H1 (cell line): ENCODE measurements around the gene PPARA. TPM values are rescaled to one million over a fixed set of nuclear protein-coding genes. Genes with fewer than 3 reads are reported as not detected.

Experiments used
- CTCF ChIA-PET: fragments of 300-600 bp; sonication (Branson Sonifier 250); formaldehyde crosslinking; loops from one replicate; lab custom pipeline; 2021; ENCODE audit not compliant: partially characterized antibody; lab: Charles Lee
- POLR2A ChIA-PET: fragments of 300-600 bp; sonication (Branson Sonifier 250); formaldehyde crosslinking; loops from one replicate; lab custom pipeline; 2021; ENCODE audit warnings: inconsistent platforms; ENCODE audit not compliant: partially characterized antibody; lab: Charles Lee
- DNase-seq, 2 experiments: peaks; one replicate each; pipeline versions ENCODE4 v3.0.0 to v3.0.0-alpha.2; 2010 to 2022; ENCODE audit warnings: low spot score in 2 of 2, low read depth in 1 of 2, mixed read lengths in 1 of 2
- FAIRE-seq: peaks from 2 replicates; lab custom pipeline; 2011; peaks lifted over from hg19 to GRCh38; lab: Jason Lieb, UNC
- H2AFZ ChIP-seq: 2 replicates; pipeline ENCODE4 v1.8.1; 2012; ENCODE audit warnings: low read length, inconsistent platforms
- H2AK5ac ChIP-seq: 2 replicates; pipeline ENCODE4 v1.6.1; 2013; ENCODE audit warnings: low read depth, low read length
- H2BK120ac ChIP-seq: replicated peaks from 2 replicates; pipeline ENCODE3; 2013; ENCODE audit warnings: low read depth, low read length, inconsistent platforms
- H2BK12ac ChIP-seq: 2 replicates; pipeline ENCODE4 v1.6.1; 2013; ENCODE audit warnings: low read depth, low read length
- H2BK15ac ChIP-seq: 2 replicates; pipeline ENCODE4 v1.6.1; 2013; ENCODE audit warnings: low read length
- H2BK20ac ChIP-seq: 2 replicates; pipeline ENCODE4 v1.6.1; 2013; ENCODE audit warnings: low read length
- H2BK5ac ChIP-seq: 2 replicates; pipeline ENCODE4 v1.6.1; 2013; ENCODE audit warnings: low read depth, low read length
- H3K14ac ChIP-seq: 2 replicates; pipeline ENCODE4 v1.6.1; 2013; ENCODE audit warnings: inconsistent platforms; ENCODE audit not compliant: insufficient read length
- H3K18ac ChIP-seq: 2 replicates; pipeline ENCODE4 v1.6.1; 2013; ENCODE audit warnings: low read length; ENCODE audit errors: extremely low read depth
- H3K23ac ChIP-seq: 2 replicates; pipeline ENCODE4 v1.6.1; 2013; ENCODE audit warnings: inconsistent platforms; ENCODE audit not compliant: insufficient read length
- H3K23me2 ChIP-seq: 2 replicates; pipeline ENCODE4 v1.6.1; 2013; ENCODE audit warnings: low read depth, low read length
- H3K27ac ChIP-seq: 2 replicates; pipeline ENCODE4 v1.6.1; 2011; ENCODE audit warnings: low read depth, low read length, inconsistent platforms
- H3K27me3 ChIP-seq, 4 experiments: replicated peaks in 1 of 4; 1 replicate in 1 of 4; 2 replicates in 3 of 4; pipeline versions ENCODE4 v1.6.1 to v1.8.1; 2011 to 2013; ENCODE audit warnings: low read length in 3 of 4, mild to moderate bottlenecking in 3 of 4, inconsistent platforms in 2 of 4, mixed read lengths in 2 of 4, moderate library complexity in 1 of 4; ENCODE audit not compliant: control insufficient read depth in 3 of 4, insufficient read depth in 3 of 4; ENCODE audit errors: extremely low read depth in 1 of 4
- H3K36me3 ChIP-seq, 4 experiments: 2 replicates each; pipeline versions ENCODE4 v1.6.1 to v1.8.1; 2011 to 2013; ENCODE audit warnings: mild to moderate bottlenecking in 4 of 4, low read length in 3 of 4, moderate library complexity in 2 of 4, control low read depth in 1 of 4, inconsistent platforms in 1 of 4; ENCODE audit not compliant: insufficient read depth in 4 of 4, control insufficient read depth in 2 of 4
- H3K4ac ChIP-seq: replicated peaks from 2 replicates; pipeline ENCODE3; 2013; ENCODE audit warnings: low read length, low read depth, mixed read lengths, inconsistent platforms; ENCODE audit not compliant: insufficient read length
- H3K4me1 ChIP-seq, 4 experiments: replicated peaks in 1 of 4; 1 replicate in 1 of 4; 2 replicates in 3 of 4; pipeline versions ENCODE4 v1.6.1 to v1.8.1; 2011 to 2013; ENCODE audit warnings: low read length in 3 of 4, inconsistent platforms in 2 of 4, mixed read lengths in 1 of 4; ENCODE audit not compliant: insufficient read depth in 4 of 4, control insufficient read depth in 3 of 4
- H3K4me2 ChIP-seq, 2 experiments: 2 replicates each; pipeline versions ENCODE4 v1.6.1 to v1.8.1; 2011 to 2013; ENCODE audit warnings: low read depth in 2 of 2, low read length in 2 of 2, control low read depth in 1 of 2, inconsistent platforms in 1 of 2, mild to moderate bottlenecking in 1 of 2; ENCODE audit not compliant: insufficient read depth in 1 of 2
- H3K4me3 ChIP-seq, 4 experiments: fragments of 200-600, 300-600 bp in 1 of 4; sonication (generic), shearing (Covaris generic), sonication (Bioruptor Twin) in 1 of 4; 2 replicates each; pipeline versions ENCODE4 v1.5.1 to v1.8.1; 2011 to 2016; ENCODE audit warnings: low read length in 4 of 4, low read depth in 3 of 4, control low read depth in 2 of 4, inconsistent platforms in 2 of 4, mild to moderate bottlenecking in 2 of 4, mixed read lengths in 1 of 4, moderate library complexity in 1 of 4; ENCODE audit not compliant: insufficient read depth in 2 of 4; ENCODE audit errors: extremely low read depth in 1 of 4
- H3K56ac ChIP-seq: replicated peaks from 2 replicates; pipeline ENCODE3; 2013; ENCODE audit warnings: low read depth, mild to moderate bottlenecking, mixed read lengths, low read length, inconsistent platforms; ENCODE audit not compliant: insufficient read length
- H3K79me1 ChIP-seq: 2 replicates; pipeline ENCODE4 v1.6.1; 2013; ENCODE audit warnings: low read depth, low read length, control low read depth
- H3K79me2 ChIP-seq, 2 experiments: 2 replicates each; pipeline versions ENCODE4 v1.6.1 to v1.8.1; 2012 to 2013; ENCODE audit warnings: low read length in 2 of 2, mild to moderate bottlenecking in 2 of 2, inconsistent platforms in 1 of 2; ENCODE audit not compliant: insufficient read depth in 2 of 2, control insufficient read depth in 1 of 2
- H3K9ac ChIP-seq, 4 experiments: replicated peaks in 1 of 4; 1 replicate in 1 of 4; 2 replicates in 3 of 4; pipeline versions ENCODE4 v1.6.1 to v1.8.1; 2011 to 2013; ENCODE audit warnings: low read depth in 3 of 4, low read length in 3 of 4, control low read depth in 2 of 4, mild to moderate bottlenecking in 2 of 4, moderate library complexity in 2 of 4, inconsistent platforms in 1 of 4; ENCODE audit errors: extremely low read depth in 1 of 4
- H3K9me3 ChIP-seq, 2 experiments: 2 replicates each; pipeline versions ENCODE4 v1.6.1 to v1.8.1; 2012 to 2013; ENCODE audit warnings: mild to moderate bottlenecking in 2 of 2, moderate library complexity in 2 of 2, control low read depth in 1 of 2, inconsistent platforms in 1 of 2, low read depth in 1 of 2, low read length in 1 of 2, mixed read lengths in 1 of 2; ENCODE audit not compliant: insufficient read depth in 2 of 2
- H4K20me1 ChIP-seq, 2 experiments: replicated peaks in 1 of 2; 2 replicates each; pipeline versions ENCODE3 to v1.8.1; 2011 to 2013; ENCODE audit warnings: inconsistent platforms in 2 of 2, low read length in 2 of 2, mild to moderate bottlenecking in 1 of 2; ENCODE audit not compliant: insufficient read depth in 2 of 2, control insufficient read depth in 1 of 2
- H4K5ac ChIP-seq: 2 replicates; pipeline ENCODE4 v1.6.1; 2013; ENCODE audit warnings: low read length, low read depth, mixed read lengths, inconsistent platforms; ENCODE audit not compliant: insufficient read length
- H4K8ac ChIP-seq: 2 replicates; pipeline ENCODE4 v1.8.0; 2013; ENCODE audit warnings: mild to moderate bottlenecking, moderate library complexity, low read length, inconsistent platforms; ENCODE audit not compliant: insufficient read depth; ENCODE audit errors: extremely low read depth
- H4K91ac ChIP-seq: replicated peaks from 2 replicates; pipeline ENCODE3; 2013; ENCODE audit warnings: low read length, mixed read lengths, inconsistent platforms; ENCODE audit not compliant: insufficient read length
- CBX5 ChIP-seq: fragments of 300-800, 300-1000 bp; sonication (generic); IDR thresholded peaks from 2 replicates; pipeline ENCODE4 v1.7.1; 2016; ENCODE audit warnings: antibody characterized with exemption, low read length, low read depth
- CBX8 ChIP-seq: fragments of 300-800, 300-1000 bp; sonication (generic); IDR thresholded peaks from 2 replicates; pipeline ENCODE4 v1.7.1; 2016; ENCODE audit warnings: low read depth, low read length, borderline replicate concordance
- CTCF ChIP-seq, 3 experiments: IDR thresholded peaks; 1 replicate in 2 of 3; 2 replicates in 1 of 3; pipeline versions ENCODE4 v1.5.1 to v1.6.1; 2011; ENCODE audit warnings: low read length in 3 of 3, mild to moderate bottlenecking in 3 of 3, inconsistent platforms in 2 of 3, low read depth in 1 of 3, moderate library complexity in 1 of 3; ENCODE audit not compliant: insufficient read depth in 1 of 3; ENCODE audit errors: control extremely low read depth in 1 of 3
- FOSL1 ChIP-seq: IDR thresholded peaks from 2 replicates; pipeline ENCODE4 v1.6.1; 2011; ENCODE audit warnings: mild to moderate bottlenecking, low read depth, low read length, moderate library complexity; ENCODE audit not compliant: insufficient read depth
- POLR2A ChIP-seq, 2 experiments: IDR thresholded peaks; 1 replicate in 1 of 2; 2 replicates in 1 of 2; pipeline ENCODE4 v1.6.1; 2011; ENCODE audit warnings: low read depth in 2 of 2, low read length in 2 of 2, mild to moderate bottlenecking in 2 of 2; ENCODE audit errors: control extremely low read depth in 1 of 2
- SIN3A ChIP-seq, 2 experiments: IDR thresholded peaks in 1 of 2; conservative IDR thresholded peaks in 1 of 2; 2 replicates each; pipeline ENCODE4 v1.6.1; 2011 to 2012; ENCODE audit warnings: low read length in 2 of 2, improper control_type of control experiment in 1 of 2, low read depth in 1 of 2, mild to moderate bottlenecking in 1 of 2
- SP2 ChIP-seq: IDR thresholded peaks from 2 replicates; pipeline ENCODE4 v1.6.1; 2012; ENCODE audit warnings: mild to moderate bottlenecking, low read length, inconsistent platforms
- SUZ12 ChIP-seq: fragments of 200-600 bp; sonication (generic); IDR thresholded peaks from 2 replicates; pipeline ENCODE4 v1.6.1; 2012; ENCODE audit warnings: mild to moderate bottlenecking, inconsistent platforms, low read length, moderate library complexity, mixed read lengths
- TBP ChIP-seq: IDR thresholded peaks from 2 replicates; pipeline ENCODE4 v1.6.1; 2011; ENCODE audit warnings: low read depth, low read length, improper control_type of control experiment
- TEAD4 ChIP-seq: IDR thresholded peaks from 2 replicates; pipeline ENCODE4 v1.6.1; 2012; ENCODE audit warnings: low read depth, low read length, inconsistent platforms, mixed read lengths
- ZNF274 ChIP-seq: IDR thresholded peaks from 2 replicates; pipeline ENCODE4 v1.7.0; 2012; ENCODE audit warnings: low read length, borderline replicate concordance; ENCODE audit errors: extremely low read depth
- WGBS, 2 experiments: shearing (Covaris generic) in 1 of 2; methylation state at CpG; one replicate each; pipeline versions ENCODE4 v1.1.6 to v1.1.7; 2013 to 2015; ENCODE audit warnings: low lambda C conversion rate in 2 of 2, mixed read lengths in 2 of 2, inconsistent platforms in 1 of 2, low coverage in 1 of 2, missing lambda C conversion rate in 1 of 2; ENCODE audit not compliant: insufficient replicate concordance in 2 of 2, insufficient coverage in 1 of 2, insufficient read length in 1 of 2; ENCODE audit errors: extremely low coverage in 1 of 2, missing lambda C conversion rate in 1 of 2; 5-methylcytosine and 5-hydroxymethylcytosine counted together
- polyA plus RNA-seq, 7 experiments: library from polyadenylated mRNA; depleted of rRNA in 3 of 7; stranded (reverse) in 5 of 7; unstranded in 2 of 7; fragments of >200 nt in 5 of 7; fragments of 200-250 nt in 2 of 7; gene quantifications; 1 replicate in 5 of 7; 2 replicates in 1 of 7; 4 replicates in 1 of 7; pipeline versions ENCODE4 v1.2.1 to v1.2.3, GENCODE V29; 2011 to 2013; ENCODE audit warnings: missing spikeins in 2 of 7, mixed read lengths in 2 of 7
- total RNA-seq: library from RNA; stranded (reverse); fragmentation: NEBNext Ultra II Directional; extraction: Animal tissue kit (Norgen Biotek cat#: 25700); gene quantifications from 2 replicates; pipeline ENCODE4 v1.2.1, GENCODE V29; 2021

Gene PPARA
- total and polyA plus RNA-seq, 2 of the 8 experiments (the other 6 are each of a cell fraction or from before 2014, with no cell fraction given), result 3.1 to 8.2 TPM

GRCh38 chr22:46107089-46107664 is 43.1 kb upstream of the PPARA start:
- H2BK5ac ChIP-seq, result no peak overlapping the region
- no peak overlapping the region for H3K9ac ChIP-seq
- H2AK5ac ChIP-seq, result no peak overlapping the region
- H3K4ac ChIP-seq, result no peak overlapping the region
- WGBS, 2 experiments, result 88% methylated on average over 20 of the region's 35 CpGs; no CpG with 5 or more reads in 1 of the 2 experiments
- no peak overlapping the region for H3K4me2 ChIP-seq
- no peak for FAIRE-seq
- no peak overlapping the region for H3K27ac ChIP-seq
- no peak overlapping the region for H2BK120ac ChIP-seq
- H3K23me2 ChIP-seq, result no peaks in the 10 kb centered on the region
- H2BK15ac ChIP-seq, result no peak overlapping the region
- H3K18ac ChIP-seq, result no peak overlapping the region; the same call in 1 of the 2 replicates
- peaks cover 0 to 16% (median 9%) of the 10 kb centered on the region in 4 experiments; a peak in 6 of 7 replicates for H3K4me1 ChIP-seq
- POLR2A ChIA-PET, result no interaction called here
- peak overlapping the region; percentile 73; the same call in 1 of the 2 replicates for H4K8ac ChIP-seq
- H3K79me2 ChIP-seq, result no peaks in the 10 kb centered on the region
- H3K36me3 ChIP-seq, result no peaks in the 10 kb centered on the region
- no peak overlapping the region for H4K5ac ChIP-seq
- no peak overlapping the region for H2BK20ac ChIP-seq
- H2AFZ ChIP-seq, result no peak overlapping the region
- H3K14ac ChIP-seq, result no peak overlapping the region
- no peak overlapping the region for H3K56ac ChIP-seq
- no peak for DNase-seq
- no peaks in the 10 kb centered on the region for H3K9me3 ChIP-seq
- H3K23ac ChIP-seq, result no peak overlapping the region
- H4K91ac ChIP-seq, result no peak overlapping the region
- H3K27me3 ChIP-seq, result no peaks in the 10 kb centered on the region
- peaks cover 0 to 1% of the 10 kb centered on the region in 2 experiments for H4K20me1 ChIP-seq
- H2BK12ac ChIP-seq, result no peak overlapping the region
- no peaks in the 10 kb centered on the region for H3K79me1 ChIP-seq
- H3K4me3 ChIP-seq, result no peak overlapping the region
- CTCF ChIA-PET, result interaction anchor here (0.7 to 1.0 kb wide), 3 partner anchors 9 to 113 kb away, joined by 3 to 4 read pairs (median 3); no protein-coding TSS in a partner anchor
- TF ChIP-seq CBX5 (no peak), FOSL1 (no peak), SIN3A (conservative IDR thresholded peaks at IDR 0.05 in 1 of 2, IDR thresholded peaks at IDR 0.05 in 1 of 2; ENCODE audit: low read depth in 1 of 2, low read length in 2 of 2) (no peak), ZNF274 (no peak), TBP (no peak), SUZ12 (no peak), CTCF (IDR thresholded peaks at IDR 0.05; ENCODE audit: control extremely low read depth in 1 of 3, insufficient read depth in 1 of 3, low read depth in 1 of 3, low read length in 3 of 3) (no peak), POLR2A (IDR thresholded peaks at IDR 0.05; ENCODE audit: control extremely low read depth in 1 of 2, low read depth in 2 of 2, low read length in 2 of 2) (no peak), CBX8 (no peak), SP2 (no peak), TEAD4 (no peak)
